ENCODE data around the gene CTXN2. TPM values are rescaled to one million over a fixed set of nuclear protein-coding genes. Genes with fewer than 3 reads are reported as not detected.

Gene CTXN2
- total and polyA plus RNA-seq, 4 experiments from 2014 or later: not detected

DNA sequence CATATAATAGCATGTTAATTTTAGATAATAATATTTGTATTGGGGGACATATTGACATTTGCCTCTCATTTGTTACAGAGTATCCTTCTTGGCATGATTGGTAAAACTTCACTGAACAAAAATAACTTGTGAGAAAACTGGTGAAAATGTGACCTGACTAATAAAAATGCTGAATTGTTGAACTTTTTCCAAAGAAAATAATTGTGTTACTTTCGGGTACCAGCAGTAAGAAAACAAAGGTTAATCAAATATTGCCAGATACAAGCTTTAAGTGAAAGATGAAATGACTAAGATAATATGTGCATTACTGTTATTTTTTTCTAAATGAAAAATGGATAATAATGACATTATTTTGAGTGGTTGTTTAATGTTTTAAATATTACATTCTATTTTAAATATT, 29.8 kb downstream of the CTXN2 start:
- H3K4me3 ChIP-seq (ENCODE audit: low read length in 2 of 2): no peak overlapping the region
- no peaks in the 10 kb centered on the region for H3K9me3 ChIP-seq (ENCODE audit: control insufficient read depth in 1 of 2, low read length in 2 of 2)
- no peak overlapping the region for H3K27ac ChIP-seq (ENCODE audit: low read depth, low read length)
- no peak overlapping the region for H3K4me3 Mint-ChIP-seq
- H3K27me3 Mint-ChIP-seq: peaks cover 0 to 5% of the 10 kb centered on the region in 2 donors
- H3K4me1 ChIP-seq (ENCODE audit: insufficient read depth, low read length): no peaks in the 10 kb centered on the region
- ChIA-PET POLR2A (ENCODE audit: partially characterized antibody) (no interaction called here), CTCF (ENCODE audit: partially characterized antibody) (no interaction called here)
- H3K4me1 Mint-ChIP-seq: no peaks in the 10 kb centered on the region
- DNase-seq: no peak
- H3K27me3 ChIP-seq (ENCODE audit: insufficient read depth, low read length): no peaks in the 10 kb centered on the region
- no peaks in the 10 kb centered on the region for H3K36me3 Mint-ChIP-seq
- H3K36me3 ChIP-seq (ENCODE audit: insufficient read depth, low read length): no peaks in the 10 kb centered on the region
- intact Hi-C loops (cut with micrococcal nuclease): no loop called here
- peaks cover 0 to 3% (median 0%) of the 10 kb centered on the region in 8 donors for H3K9me3 Mint-ChIP-seq
- no peak overlapping the region for H3K27ac Mint-ChIP-seq

DNA sequence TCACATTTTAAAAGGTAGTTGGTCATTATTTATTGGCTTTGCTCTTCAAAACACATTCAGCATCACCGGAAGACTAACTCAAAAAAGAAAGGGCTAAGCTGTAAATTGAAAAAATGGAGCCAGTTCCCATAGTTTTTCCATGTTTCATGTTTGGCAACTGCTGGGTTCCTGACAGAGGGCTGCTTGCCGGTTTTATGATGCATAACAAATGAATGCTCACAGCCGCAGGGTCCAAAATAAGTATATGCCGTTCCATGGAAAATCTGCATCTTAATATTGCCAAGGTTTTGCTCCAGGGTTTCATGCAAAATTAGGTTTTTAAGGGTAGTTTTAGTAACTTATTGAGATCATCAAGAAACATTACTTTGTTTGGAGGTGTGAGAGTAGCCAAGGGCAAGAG, 30.4 kb downstream of the CTXN2 start:
- Mint-ChIP-seq H3K27ac (no peak overlapping the region), H3K4me1 (no peaks in the 10 kb centered on the region), H3K9me3 (peaks cover 0 to 3% (median 0%) of the 10 kb centered on the region in 8 donors), H3K36me3 (no peaks in the 10 kb centered on the region), H3K27me3 (peaks cover 0 to 5% of the 10 kb centered on the region in 2 donors), H3K4me3 (no peak overlapping the region)
- Histone ChIP-seq H3K9me3 (ENCODE audit: control insufficient read depth in 1 of 2, low read length in 2 of 2) (no peaks in the 10 kb centered on the region), H3K27ac (ENCODE audit: low read depth, low read length) (no peak overlapping the region), H3K27me3 (ENCODE audit: insufficient read depth, low read length) (no peaks in the 10 kb centered on the region), H3K4me1 (ENCODE audit: insufficient read depth, low read length) (no peaks in the 10 kb centered on the region), H3K36me3 (ENCODE audit: insufficient read depth, low read length) (no peaks in the 10 kb centered on the region), H3K4me3 (ENCODE audit: low read length in 2 of 2) (no peak overlapping the region)
- CTCF ChIA-PET (ENCODE audit: partially characterized antibody): no interaction called here
- DNase-seq: no peak
- intact Hi-C loops (cut with micrococcal nuclease): no loop called here
- POLR2A ChIA-PET (ENCODE audit: partially characterized antibody): no interaction called here

DNA sequence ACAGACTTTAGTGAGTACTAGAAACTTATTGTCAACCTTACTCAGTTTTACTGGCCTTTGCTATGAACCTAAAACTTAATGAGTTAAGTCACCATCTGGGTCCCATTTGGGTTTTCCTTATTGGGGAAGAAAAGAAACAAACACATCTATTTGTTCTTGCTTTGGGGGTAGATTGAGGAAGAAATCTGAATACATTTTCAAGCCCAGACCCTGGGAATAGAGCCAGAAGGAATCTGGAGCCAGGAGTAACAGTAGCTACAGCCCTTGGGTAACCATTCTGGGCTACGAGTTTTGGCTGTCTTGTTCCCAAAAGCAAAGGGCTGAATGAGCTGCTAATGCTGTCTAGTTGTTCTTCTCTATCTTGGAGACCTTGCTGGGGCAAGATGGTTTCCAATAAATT, 31.2 kb downstream of the CTXN2 start:
- no peak overlapping the region for H3K27ac ChIP-seq (ENCODE audit: low read depth, low read length)
- ChIA-PET POLR2A (ENCODE audit: partially characterized antibody) (no interaction called here), CTCF (ENCODE audit: partially characterized antibody) (no interaction called here)

DNA sequence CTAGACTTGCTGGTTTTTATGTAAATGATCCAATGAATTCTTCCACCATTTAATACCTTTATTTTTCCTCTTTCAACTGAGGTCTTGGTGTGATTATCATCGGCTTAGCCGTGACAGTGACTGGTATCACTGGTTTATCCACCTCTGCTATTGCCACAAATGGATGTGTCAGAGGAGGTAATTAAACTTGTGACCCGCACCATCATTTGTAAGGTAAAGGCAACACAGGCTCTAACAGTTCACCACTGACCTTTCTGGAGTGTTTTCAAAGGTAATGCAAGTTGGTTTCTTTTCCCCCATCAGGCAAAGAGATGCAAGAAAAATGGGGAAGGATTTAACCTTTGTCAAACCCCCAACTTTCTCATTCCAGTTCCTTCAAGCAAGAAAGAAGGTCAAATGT, 34.3 kb downstream of the CTXN2 start:
- peaks cover 0 to 5% of the 10 kb centered on the region in 2 donors for H3K27me3 Mint-ChIP-seq
- H3K27ac ChIP-seq (ENCODE audit: low read depth, low read length): no peak overlapping the region
- POLR2A ChIA-PET (ENCODE audit: partially characterized antibody): no interaction called here
- no peaks in the 10 kb centered on the region for H3K4me1 ChIP-seq (ENCODE audit: insufficient read depth, low read length)
- no peak overlapping the region for H3K4me3 Mint-ChIP-seq
- H3K4me3 ChIP-seq (ENCODE audit: low read length in 2 of 2): no peak overlapping the region
- no peaks in the 10 kb centered on the region for H3K36me3 Mint-ChIP-seq
- H3K4me1 Mint-ChIP-seq: no peaks in the 10 kb centered on the region
- no peak for DNase-seq
- H3K36me3 ChIP-seq (ENCODE audit: insufficient read depth, low read length): no peaks in the 10 kb centered on the region
- H3K27me3 ChIP-seq (ENCODE audit: insufficient read depth, low read length): no peaks in the 10 kb centered on the region
- intact Hi-C loops (cut with micrococcal nuclease): no loop called here
- H3K27ac Mint-ChIP-seq: no peak overlapping the region
- peaks cover 0 to 2% (median 0%) of the 10 kb centered on the region in 8 donors for H3K9me3 Mint-ChIP-seq
- H3K9me3 ChIP-seq (ENCODE audit: control insufficient read depth in 1 of 2, low read length in 2 of 2): no peaks in the 10 kb centered on the region
- CTCF ChIA-PET (ENCODE audit: partially characterized antibody): no interaction called here

More for the DNA sequence above, 31.2 kb downstream of the CTXN2 start:
- Mint-ChIP-seq H3K27ac (no peak overlapping the region), H3K4me3 (no peak overlapping the region), H3K9me3 (peaks cover 0 to 3% (median 0%) of the 10 kb centered on the region in 8 donors), H3K4me1 (no peaks in the 10 kb centered on the region), H3K27me3 (peaks cover 0 to 5% of the 10 kb centered on the region in 2 donors), H3K36me3 (no peaks in the 10 kb centered on the region)
- H3K4me3 ChIP-seq (ENCODE audit: low read length in 2 of 2): no peak overlapping the region
- no peak for DNase-seq
- no peaks in the 10 kb centered on the region for H3K9me3 ChIP-seq (ENCODE audit: control insufficient read depth in 1 of 2, low read length in 2 of 2)
- no peaks in the 10 kb centered on the region for H3K36me3 ChIP-seq (ENCODE audit: insufficient read depth, low read length)
- H3K4me1 ChIP-seq (ENCODE audit: insufficient read depth, low read length): no peaks in the 10 kb centered on the region
- no peaks in the 10 kb centered on the region for H3K27me3 ChIP-seq (ENCODE audit: insufficient read depth, low read length)
- intact Hi-C loops (cut with micrococcal nuclease): no loop called here

DNA sequence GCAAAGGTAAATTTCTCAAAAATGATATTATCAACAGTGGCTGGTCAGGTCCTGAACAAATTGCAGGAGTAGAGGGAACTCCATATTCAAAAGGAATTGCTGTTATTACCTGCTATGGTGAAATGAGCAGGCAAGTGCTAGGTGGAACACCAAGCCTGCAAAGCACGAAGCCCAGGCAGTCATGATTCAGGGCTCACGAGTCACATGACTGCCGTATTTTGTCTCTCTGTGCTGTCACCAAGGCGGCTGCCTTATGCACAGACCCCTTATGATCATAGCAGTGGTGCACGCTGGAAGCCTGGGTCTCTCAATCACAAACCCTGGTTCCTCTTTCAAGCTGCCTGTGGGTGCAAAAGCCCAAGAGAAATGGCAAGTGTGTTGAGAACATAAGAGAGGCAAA, 39.0 kb downstream of the CTXN2 start:
- H3K4me1 Mint-ChIP-seq: no peaks in the 10 kb centered on the region
- H3K27ac ChIP-seq (ENCODE audit: low read depth, low read length): no peak overlapping the region
- H3K27ac Mint-ChIP-seq: no peak overlapping the region
- H3K9me3 Mint-ChIP-seq: peaks cover 0 to 2% (median 0%) of the 10 kb centered on the region in 8 donors
- H3K4me3 ChIP-seq (ENCODE audit: low read length in 2 of 2): no peak overlapping the region
- H3K36me3 ChIP-seq (ENCODE audit: insufficient read depth, low read length): no peaks in the 10 kb centered on the region
- no peak for DNase-seq
- ChIA-PET POLR2A (ENCODE audit: partially characterized antibody) (no interaction called here), CTCF (ENCODE audit: partially characterized antibody) (no interaction called here)
- peaks cover 1 to 4% of the 10 kb centered on the region in 2 donors for H3K27me3 Mint-ChIP-seq
- no peaks in the 10 kb centered on the region for H3K9me3 ChIP-seq (ENCODE audit: control insufficient read depth in 1 of 2, low read length in 2 of 2)
- no peak overlapping the region for H3K4me3 Mint-ChIP-seq
- intact Hi-C loops (cut with micrococcal nuclease): no loop called here
- H3K36me3 Mint-ChIP-seq: no peaks in the 10 kb centered on the region
- no peaks in the 10 kb centered on the region for H3K4me1 ChIP-seq (ENCODE audit: insufficient read depth, low read length)
- H3K27me3 ChIP-seq (ENCODE audit: insufficient read depth, low read length): no peaks in the 10 kb centered on the region

DNA sequence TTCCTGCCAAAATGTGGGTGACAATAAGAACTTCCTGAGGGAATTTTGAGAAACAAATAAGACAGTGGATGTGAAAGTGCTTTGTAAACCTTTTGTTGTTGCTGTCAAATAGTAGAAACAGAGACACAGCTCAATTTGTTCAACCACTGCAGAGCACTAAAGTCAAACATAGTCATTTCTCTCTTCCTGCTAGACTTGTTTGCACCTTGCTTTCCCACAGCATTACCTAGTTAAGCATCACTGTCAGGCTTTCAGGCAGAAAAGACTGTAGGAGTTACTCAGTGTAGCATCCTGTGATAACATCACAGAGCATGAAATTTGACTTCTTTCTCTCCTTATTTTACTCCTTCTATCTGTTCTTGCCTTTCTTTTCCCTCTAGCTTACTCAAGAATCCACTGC, 41.8 kb downstream of the CTXN2 start:
- Mint-ChIP-seq H3K27ac (no peak overlapping the region), H3K36me3 (no peaks in the 10 kb centered on the region), H3K27me3 (peaks cover 1 to 4% of the 10 kb centered on the region in 2 donors), H3K4me1 (no peaks in the 10 kb centered on the region), H3K4me3 (no peak overlapping the region), H3K9me3 (peaks cover 0 to under 1% (median 0%) of the 10 kb centered on the region in 8 donors)
- CTCF ChIA-PET (ENCODE audit: partially characterized antibody): no interaction called here
- no peaks in the 10 kb centered on the region for H3K9me3 ChIP-seq (ENCODE audit: control insufficient read depth in 1 of 2, low read length in 2 of 2)
- POLR2A ChIA-PET (ENCODE audit: partially characterized antibody): no interaction called here
- H3K27me3 ChIP-seq (ENCODE audit: insufficient read depth, low read length): no peaks in the 10 kb centered on the region
- DNase-seq: no peak
- no peak overlapping the region for H3K27ac ChIP-seq (ENCODE audit: low read depth, low read length)
- H3K4me1 ChIP-seq (ENCODE audit: insufficient read depth, low read length): no peaks in the 10 kb centered on the region
- H3K36me3 ChIP-seq (ENCODE audit: insufficient read depth, low read length): no peaks in the 10 kb centered on the region
- intact Hi-C loops (cut with micrococcal nuclease): no loop called here
- no peak overlapping the region for H3K4me3 ChIP-seq (ENCODE audit: low read length in 2 of 2)

DNA sequence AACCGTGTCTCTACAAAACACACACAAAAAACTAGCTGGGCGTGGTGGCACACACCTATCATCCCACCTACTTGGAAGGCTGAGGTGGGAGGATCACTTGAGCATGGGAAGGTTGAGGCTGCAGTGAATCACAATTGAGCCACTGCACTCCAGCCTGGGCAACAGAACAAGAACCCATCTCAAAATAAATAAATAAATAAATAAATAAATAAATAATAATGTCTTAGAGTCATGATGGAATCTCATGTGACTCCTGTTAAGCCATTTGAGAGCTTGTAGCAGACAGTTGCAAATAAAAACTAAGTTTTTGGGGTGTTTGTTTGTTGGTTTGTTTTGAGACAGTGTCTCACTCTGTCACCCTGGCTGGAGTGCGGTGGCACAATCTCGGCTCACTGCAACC, 47.9 kb downstream of the CTXN2 start:
- Histone ChIP-seq H3K27me3 (ENCODE audit: insufficient read depth, low read length) (no peaks in the 10 kb centered on the region), H3K27ac (ENCODE audit: low read depth, low read length) (no peak overlapping the region), H3K36me3 (ENCODE audit: insufficient read depth, low read length) (no peaks in the 10 kb centered on the region), H3K9me3 (ENCODE audit: control insufficient read depth in 1 of 2, low read length in 2 of 2) (no peaks in the 10 kb centered on the region), H3K4me3 (ENCODE audit: low read length in 2 of 2) (no peak overlapping the region), H3K4me1 (ENCODE audit: insufficient read depth, low read length) (no peaks in the 10 kb centered on the region)
- Mint-ChIP-seq H3K27me3 (peaks cover 0 to 1% of the 10 kb centered on the region in 2 donors), H3K27ac (no peak overlapping the region), H3K4me3 (no peak overlapping the region), H3K36me3 (no peaks in the 10 kb centered on the region), H3K9me3 (no peaks in the 10 kb centered on the region), H3K4me1 (no peaks in the 10 kb centered on the region)
- ChIA-PET CTCF (ENCODE audit: partially characterized antibody) (no interaction called here), POLR2A (ENCODE audit: partially characterized antibody) (no interaction called here)
- no peak for DNase-seq
- intact Hi-C loops (cut with micrococcal nuclease): no loop called here

DNA sequence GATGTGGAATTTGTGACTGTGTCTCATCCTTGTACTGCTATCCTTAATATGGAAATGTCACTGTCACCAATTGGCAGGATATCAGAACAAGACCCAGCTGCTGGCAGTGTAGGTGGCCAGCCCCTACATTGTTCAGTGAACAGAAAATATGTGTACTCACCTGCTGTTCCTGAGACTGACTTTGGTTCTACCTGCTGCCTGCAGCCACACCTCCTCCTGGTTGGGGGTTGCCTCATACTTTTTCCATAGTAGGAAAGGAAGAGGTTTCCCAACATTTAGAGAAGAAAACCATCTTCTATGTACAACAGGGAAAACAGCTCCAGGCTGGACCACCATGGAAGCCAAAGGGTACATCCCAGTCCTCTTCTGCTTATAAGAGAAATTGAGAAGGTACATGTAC, 50.5 kb downstream of the CTXN2 start:
- no peak overlapping the region for H3K27ac ChIP-seq (ENCODE audit: low read depth, low read length)
- POLR2A ChIA-PET (ENCODE audit: partially characterized antibody): no interaction called here
- intact Hi-C loops (cut with micrococcal nuclease): no loop called here
- H3K9me3 Mint-ChIP-seq: peaks cover 0 to 1% (median 0%) of the 10 kb centered on the region in 8 donors
- CTCF ChIA-PET (ENCODE audit: partially characterized antibody): no interaction called here
- no peak overlapping the region for H3K4me3 Mint-ChIP-seq
- no peaks in the 10 kb centered on the region for H3K36me3 Mint-ChIP-seq
- no peak overlapping the region for H3K27ac Mint-ChIP-seq
- no peaks in the 10 kb centered on the region for H3K9me3 ChIP-seq (ENCODE audit: control insufficient read depth in 1 of 2, low read length in 2 of 2)
- H3K27me3 Mint-ChIP-seq: peaks cover 0 to 3% of the 10 kb centered on the region in 2 donors
- H3K4me1 ChIP-seq (ENCODE audit: insufficient read depth, low read length): no peaks in the 10 kb centered on the region
- H3K27me3 ChIP-seq (ENCODE audit: insufficient read depth, low read length): no peaks in the 10 kb centered on the region
- no peaks in the 10 kb centered on the region for H3K36me3 ChIP-seq (ENCODE audit: insufficient read depth, low read length)
- no peak for DNase-seq
- no peak overlapping the region for H3K4me3 ChIP-seq (ENCODE audit: low read length in 2 of 2)
- H3K4me1 Mint-ChIP-seq: no peaks in the 10 kb centered on the region

All from CD4-positive, alpha-beta memory T cell (primary cell).